Neural cell (in vitro differentiated cells): ENCODE measurements around the gene RIIAD1.

ENCODE experiments used
- EP300 ChIP-seq: fragments of 450-650 bp; conservative IDR thresholded peaks from 2 replicates; pipeline ENCODE4 v1.6.1; 2014; ENCODE audit warnings: antibody characterized with exemption, mild to moderate bottlenecking, moderate library complexity; ENCODE audit not compliant: poor library complexity, severe bottlenecking
- EZH2 ChIP-seq: fragments of 200-600, 300-800 bp; shearing (Covaris generic), sonication (generic); IDR thresholded peaks from 2 replicates; pipeline ENCODE4 v1.6.1; 2014; ENCODE audit warnings: antibody characterized with exemption, low read length, borderline replicate concordance, mild to moderate bottlenecking; ENCODE audit not compliant: insufficient read depth, poor library complexity, severe bottlenecking
- MXI1 ChIP-seq: fragments of 450-650 bp; conservative IDR thresholded peaks from 2 replicates; pipeline ENCODE4 v1.6.1; 2014; ENCODE audit warnings: antibody characterized with exemption, mild to moderate bottlenecking; ENCODE audit not compliant: poor library complexity, severe bottlenecking
- POLR2AphosphoS5 ChIP-seq: IDR thresholded peaks from 2 replicates; pipeline ENCODE4 v1.6.1; 2012
- RAD21 ChIP-seq: fragments of 450-650 bp; conservative IDR thresholded peaks from 2 replicates; pipeline ENCODE4 v1.6.1; 2014; ENCODE audit warnings: antibody characterized with exemption, mild to moderate bottlenecking, moderate library complexity
- TAF1 ChIP-seq: IDR thresholded peaks from 2 replicates; pipeline ENCODE4 v1.6.1; 2012; ENCODE audit warnings: low read depth
- TF ChIP-seq, protein P1 (sequence below): fragments of 450-650 bp; IDR thresholded peaks from 2 replicates; pipeline ENCODE4 v1.5.1; 2014; ENCODE audit warnings: antibody characterized with exemption, mild to moderate bottlenecking, moderate library complexity; ENCODE audit not compliant: poor library complexity, severe bottlenecking
- TF ChIP-seq, protein P2 (sequence below): IDR thresholded peaks from 2 replicates; pipeline ENCODE4 v1.6.1; 2012; ENCODE audit warnings: borderline replicate concordance

DNA sequence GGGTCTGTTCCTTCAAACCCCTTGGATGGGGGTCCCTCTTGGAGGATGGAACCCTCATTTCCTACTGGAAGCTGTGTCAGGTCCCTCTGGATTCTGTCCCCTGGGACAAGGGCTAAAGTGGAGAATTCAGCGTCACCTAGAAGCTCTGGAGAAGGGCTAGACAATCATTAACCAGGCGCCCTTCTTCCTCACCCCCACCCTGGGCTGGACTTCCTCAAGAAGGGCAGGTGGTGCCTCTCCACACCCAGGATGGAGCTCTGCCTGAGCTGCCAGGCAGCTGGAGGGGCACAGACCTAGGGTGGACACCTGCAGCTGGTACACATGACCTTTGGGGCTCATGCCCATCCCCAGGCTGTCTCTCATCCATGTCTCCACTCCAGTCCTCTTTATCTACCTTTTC lies 8.3 kb upstream of the RIIAD1 start:
- TF ChIP-seq, protein P1, sequence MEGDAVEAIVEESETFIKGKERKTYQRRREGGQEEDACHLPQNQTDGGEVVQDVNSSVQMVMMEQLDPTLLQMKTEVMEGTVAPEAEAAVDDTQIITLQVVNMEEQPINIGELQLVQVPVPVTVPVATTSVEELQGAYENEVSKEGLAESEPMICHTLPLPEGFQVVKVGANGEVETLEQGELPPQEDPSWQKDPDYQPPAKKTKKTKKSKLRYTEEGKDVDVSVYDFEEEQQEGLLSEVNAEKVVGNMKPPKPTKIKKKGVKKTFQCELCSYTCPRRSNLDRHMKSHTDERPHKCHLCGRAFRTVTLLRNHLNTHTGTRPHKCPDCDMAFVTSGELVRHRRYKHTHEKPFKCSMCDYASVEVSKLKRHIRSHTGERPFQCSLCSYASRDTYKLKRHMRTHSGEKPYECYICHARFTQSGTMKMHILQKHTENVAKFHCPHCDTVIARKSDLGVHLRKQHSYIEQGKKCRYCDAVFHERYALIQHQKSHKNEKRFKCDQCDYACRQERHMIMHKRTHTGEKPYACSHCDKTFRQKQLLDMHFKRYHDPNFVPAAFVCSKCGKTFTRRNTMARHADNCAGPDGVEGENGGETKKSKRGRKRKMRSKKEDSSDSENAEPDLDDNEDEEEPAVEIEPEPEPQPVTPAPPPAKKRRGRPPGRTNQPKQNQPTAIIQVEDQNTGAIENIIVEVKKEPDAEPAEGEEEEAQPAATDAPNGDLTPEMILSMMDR: no peak
- TF ChIP-seq POLR2AphosphoS5 (no peak), RAD21 (no peak), EP300 (no peak), TAF1 (no peak), EZH2 (no peak), MXI1 (no peak)
- TF ChIP-seq, protein P2, sequence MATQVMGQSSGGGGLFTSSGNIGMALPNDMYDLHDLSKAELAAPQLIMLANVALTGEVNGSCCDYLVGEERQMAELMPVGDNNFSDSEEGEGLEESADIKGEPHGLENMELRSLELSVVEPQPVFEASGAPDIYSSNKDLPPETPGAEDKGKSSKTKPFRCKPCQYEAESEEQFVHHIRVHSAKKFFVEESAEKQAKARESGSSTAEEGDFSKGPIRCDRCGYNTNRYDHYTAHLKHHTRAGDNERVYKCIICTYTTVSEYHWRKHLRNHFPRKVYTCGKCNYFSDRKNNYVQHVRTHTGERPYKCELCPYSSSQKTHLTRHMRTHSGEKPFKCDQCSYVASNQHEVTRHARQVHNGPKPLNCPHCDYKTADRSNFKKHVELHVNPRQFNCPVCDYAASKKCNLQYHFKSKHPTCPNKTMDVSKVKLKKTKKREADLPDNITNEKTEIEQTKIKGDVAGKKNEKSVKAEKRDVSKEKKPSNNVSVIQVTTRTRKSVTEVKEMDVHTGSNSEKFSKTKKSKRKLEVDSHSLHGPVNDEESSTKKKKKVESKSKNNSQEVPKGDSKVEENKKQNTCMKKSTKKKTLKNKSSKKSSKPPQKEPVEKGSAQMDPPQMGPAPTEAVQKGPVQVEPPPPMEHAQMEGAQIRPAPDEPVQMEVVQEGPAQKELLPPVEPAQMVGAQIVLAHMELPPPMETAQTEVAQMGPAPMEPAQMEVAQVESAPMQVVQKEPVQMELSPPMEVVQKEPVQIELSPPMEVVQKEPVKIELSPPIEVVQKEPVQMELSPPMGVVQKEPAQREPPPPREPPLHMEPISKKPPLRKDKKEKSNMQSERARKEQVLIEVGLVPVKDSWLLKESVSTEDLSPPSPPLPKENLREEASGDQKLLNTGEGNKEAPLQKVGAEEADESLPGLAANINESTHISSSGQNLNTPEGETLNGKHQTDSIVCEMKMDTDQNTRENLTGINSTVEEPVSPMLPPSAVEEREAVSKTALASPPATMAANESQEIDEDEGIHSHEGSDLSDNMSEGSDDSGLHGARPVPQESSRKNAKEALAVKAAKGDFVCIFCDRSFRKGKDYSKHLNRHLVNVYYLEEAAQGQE: no peak
